Esophagus (tissue), 2 donors: ENCODE data around the gene SMARCA2. TPM values are rescaled to one million over a fixed set of nuclear protein-coding genes. Genes with fewer than 3 reads are reported as not detected.

ENCODE experiments used
- H3K27ac ChIP-seq, 2 donors: one replicate each; pipeline ENCODE4 v1.5.1; 2013; ENCODE audit warnings: low read depth in 2 of 2, mild to moderate bottlenecking in 2 of 2, inconsistent platforms in 1 of 2, low read length in 1 of 2, moderate library complexity in 1 of 2
- H3K27me3 ChIP-seq, 2 donors: one replicate each; pipeline ENCODE4 v1.6.1; 2013; ENCODE audit warnings: low read length in 2 of 2, control low read depth in 1 of 2, mild to moderate bottlenecking in 1 of 2; ENCODE audit not compliant: insufficient read depth in 2 of 2, control insufficient read depth in 1 of 2
- H3K36me3 ChIP-seq, 2 donors: one replicate each; pipeline ENCODE4 v1.6.1; 2013; ENCODE audit warnings: low read length in 1 of 2; ENCODE audit not compliant: control insufficient read depth in 2 of 2, insufficient read depth in 2 of 2
- H3K4me1 ChIP-seq, 2 donors: one replicate each; pipeline ENCODE4 v1.6.1; 2013; ENCODE audit warnings: low read length in 1 of 2; ENCODE audit not compliant: control insufficient read depth in 2 of 2, insufficient read depth in 2 of 2
- H3K4me3 ChIP-seq, 2 donors: one replicate each; pipeline ENCODE4 v1.5.1; 2013; ENCODE audit warnings: low read length in 2 of 2, mild to moderate bottlenecking in 2 of 2, low read depth in 1 of 2, moderate library complexity in 1 of 2
- H3K9me3 ChIP-seq, 2 donors: one replicate each; pipeline ENCODE4 v1.6.1; 2013; ENCODE audit warnings: mild to moderate bottlenecking in 2 of 2, low read depth in 1 of 2, low read length in 1 of 2, moderate library complexity in 1 of 2; ENCODE audit not compliant: control insufficient read depth in 2 of 2, insufficient read depth in 1 of 2
- WGBS, 2 donors: extraction: QIAGEN DNeasy Blood & Tissue Kit; methylation state at CpG; one replicate each; pipeline ENCODE4 v1.1.7; 2013; 5-methylcytosine and 5-hydroxymethylcytosine counted together
- polyA plus RNA-seq, 2 donors: library from polyadenylated mRNA; stranded (reverse); fragments of 200-250 nt; gene quantifications; one replicate each; pipeline ENCODE4 v1.2.3, GENCODE V29; 2013
- donor health status: healthy with polysubstance abuse.
- donor health status: Bipolar disorder and iron deficiency.

SMARCA2 gene
- polyA plus RNA-seq, 2 donors, result 18.6 to 28.0 TPM

- H3K36me3 ChIP-seq, result peaks cover 0 to 7% of the 10 kb centered on the region in 2 donors
- peaks cover 3 to 8% of the 10 kb centered on the region in 2 donors for H3K4me1 ChIP-seq
- no peaks in the 10 kb centered on the region for H3K9me3 ChIP-seq
- no peak overlapping the region for H3K27ac ChIP-seq
- WGBS, 2 donors, result 51 to 54% methylated on average over 5 of the region's 5 CpGs
- H3K27me3 ChIP-seq, result no peaks in the 10 kb centered on the region
- H3K4me3 ChIP-seq, result no peak overlapping the region
Observed at GRCh38 chr9:2032234-2032633, 17.1 kb downstream of the SMARCA2 start.

- H3K36me3 ChIP-seq, result peaks cover 13 to 19% of the 10 kb centered on the region in 2 donors
- 81 to 82% methylated on average over 4 of the region's 4 CpGs for WGBS, 2 donors
- no peak overlapping the region for H3K27ac ChIP-seq
Observed at GRCh38 chr9:2036844-2037243, 21.7 kb downstream of the SMARCA2 start.

GRCh38 chr9:2039294-2040180 lies 24.4 kb downstream of the SMARCA2 start:
- Histone ChIP-seq H3K4me1 (no peaks in the 10 kb centered on the region), H3K27ac (no peak overlapping the region), H3K36me3 (peaks cover 13% of the 10 kb centered on the region in 2 donors), H3K27me3 (no peaks in the 10 kb centered on the region), H3K4me3 (no peak overlapping the region), H3K9me3 (no peaks in the 10 kb centered on the region)
- WGBS, 2 donors, result 64 to 67% methylated on average over 20 of the region's 20 CpGs

More at GRCh38 chr9:2036844-2037243, 21.7 kb downstream of the SMARCA2 start:
- Histone ChIP-seq H3K9me3 (no peaks in the 10 kb centered on the region), H3K4me1 (no peaks in the 10 kb centered on the region), H3K27me3 (no peaks in the 10 kb centered on the region), H3K4me3 (no peak overlapping the region)

DNA sequence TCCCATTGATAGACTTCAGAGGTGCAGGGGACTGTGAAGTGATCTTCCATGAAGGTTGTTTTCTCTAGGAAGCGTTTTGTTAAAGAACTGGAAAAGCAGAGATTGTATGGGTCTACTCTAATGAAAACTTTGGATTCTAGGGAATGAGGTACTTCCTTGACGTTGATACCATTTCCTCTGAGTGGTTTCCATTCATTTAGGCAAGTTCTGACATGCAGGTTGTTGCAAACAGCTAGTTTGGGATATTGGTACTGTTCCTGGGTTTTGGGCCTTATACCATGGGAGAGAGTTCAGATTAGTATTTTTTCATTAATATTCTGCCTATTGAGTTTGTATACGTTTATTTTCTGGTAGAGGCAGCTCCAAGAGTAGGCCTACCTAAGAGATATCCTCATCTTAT lies 25.7 kb downstream of the SMARCA2 start:
- WGBS, 2 donors, result 78 to 84% methylated on average over 3 of the region's 3 CpGs
- Histone ChIP-seq H3K36me3 (peaks cover 13% of the 10 kb centered on the region in 2 donors), H3K9me3 (no peaks in the 10 kb centered on the region), H3K4me1 (no peaks in the 10 kb centered on the region), H3K4me3 (no peak overlapping the region), H3K27me3 (no peaks in the 10 kb centered on the region), H3K27ac (no peak overlapping the region)

- H3K27ac ChIP-seq, result no peak overlapping the region
- H3K27me3 ChIP-seq, result no peaks in the 10 kb centered on the region
- no peaks in the 10 kb centered on the region for H3K9me3 ChIP-seq
- H3K4me3 ChIP-seq, result no peak overlapping the region
- H3K4me1 ChIP-seq, result no peaks in the 10 kb centered on the region
- H3K36me3 ChIP-seq, result peaks cover 13% of the 10 kb centered on the region in 2 donors
- 86 to 94% methylated on average over 2 of the region's 2 CpGs for WGBS, 2 donors
Observed at GRCh38 chr9:2041736-2042135, 26.6 kb downstream of the SMARCA2 start.

- no peak overlapping the region for H3K4me3 ChIP-seq
- H3K36me3 ChIP-seq, result peaks cover 16 to 17% of the 10 kb centered on the region in 2 donors
- H3K4me1 ChIP-seq, result peaks cover 0 to 4% of the 10 kb centered on the region in 2 donors
- no peaks in the 10 kb centered on the region for H3K9me3 ChIP-seq
- no peaks in the 10 kb centered on the region for H3K27me3 ChIP-seq
- no peak overlapping the region for H3K27ac ChIP-seq
- WGBS, 2 donors, result 79 to 89% methylated on average over 4 of the region's 4 CpGs
Observed at GRCh38 chr9:2043243-2043642, 28.1 kb downstream of the SMARCA2 start.

GRCh38 chr9:2043881-2044462 lies 28.8 kb downstream of the SMARCA2 start:
- peaks cover 0 to 4% of the 10 kb centered on the region in 2 donors for H3K4me1 ChIP-seq
- no peaks in the 10 kb centered on the region for H3K9me3 ChIP-seq
- H3K36me3 ChIP-seq, result peaks cover 16 to 17% of the 10 kb centered on the region in 2 donors
- WGBS, 2 donors, result 75 to 79% methylated on average over 12 of the region's 12 CpGs
- H3K27ac ChIP-seq, result no peak overlapping the region
- H3K4me3 ChIP-seq, result no peak overlapping the region
- no peaks in the 10 kb centered on the region for H3K27me3 ChIP-seq

DNA sequence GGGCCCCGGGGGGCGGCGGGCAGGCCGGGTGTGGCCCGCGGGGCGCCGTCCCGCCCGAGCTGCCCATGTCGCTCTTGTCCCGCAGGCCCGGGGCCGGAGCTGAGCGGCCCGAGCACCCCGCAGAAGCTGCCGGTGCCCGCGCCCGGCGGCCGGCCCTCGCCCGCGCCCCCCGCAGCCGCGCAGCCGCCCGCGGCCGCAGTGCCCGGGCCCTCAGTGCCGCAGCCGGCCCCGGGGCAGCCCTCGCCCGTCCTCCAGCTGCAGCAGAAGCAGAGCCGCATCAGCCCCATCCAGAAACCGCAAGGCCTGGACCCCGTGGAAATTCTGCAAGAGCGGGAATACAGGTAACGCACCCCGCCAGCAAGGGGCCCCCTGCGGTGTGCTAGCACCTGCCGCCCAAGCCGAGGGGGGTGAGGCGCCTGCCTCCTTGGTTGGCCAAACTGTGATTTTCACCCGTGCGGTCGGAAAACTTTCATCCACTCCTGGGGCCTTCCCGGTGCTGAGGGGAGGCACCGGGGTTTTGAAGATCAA lies 32.1 kb downstream of the SMARCA2 start:
- peaks cover 0 to 4% of the 10 kb centered on the region in 2 donors for H3K4me1 ChIP-seq
- WGBS, 2 donors, result 87 to 88% methylated on average over 52 to 54 of the region's 54 CpGs
- no peak overlapping the region for H3K4me3 ChIP-seq
- H3K36me3 ChIP-seq, result peaks cover 4 to 5% of the 10 kb centered on the region in 2 donors
- no peak overlapping the region for H3K27ac ChIP-seq
- no peaks in the 10 kb centered on the region for H3K9me3 ChIP-seq
- no peaks in the 10 kb centered on the region for H3K27me3 ChIP-seq

DNA sequence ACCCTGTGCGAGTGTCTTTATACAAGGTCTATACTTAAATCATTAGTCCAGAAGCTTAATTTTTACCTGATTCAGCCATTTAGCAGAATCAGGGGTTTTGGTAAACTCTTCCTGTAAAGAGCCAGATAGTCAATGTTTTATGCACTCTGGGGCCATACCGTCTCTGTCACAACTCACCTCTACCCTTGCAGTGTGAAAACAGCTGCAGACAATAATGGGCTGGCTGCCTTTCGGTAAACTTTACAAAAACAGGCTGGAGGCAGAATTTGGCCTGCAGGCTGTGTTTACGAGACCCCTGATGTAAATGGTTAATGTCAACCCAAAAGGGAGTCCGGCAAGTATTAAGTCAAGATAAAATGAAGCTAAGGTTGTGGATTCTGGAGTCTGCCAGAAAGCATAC lies 32.8 kb downstream of the SMARCA2 start:
- H3K4me3 ChIP-seq, result no peak overlapping the region
- peaks cover 4 to 5% of the 10 kb centered on the region in 2 donors for H3K36me3 ChIP-seq
- H3K9me3 ChIP-seq, result no peaks in the 10 kb centered on the region
- peaks cover 0 to 4% of the 10 kb centered on the region in 2 donors for H3K4me1 ChIP-seq
- H3K27ac ChIP-seq, result no peak overlapping the region
- H3K27me3 ChIP-seq, result no peaks in the 10 kb centered on the region
- WGBS, 2 donors, result 93 to 94% methylated on average over 5 of the region's 5 CpGs
